GM18520 (cell line): ENCODE measurements around the gene ATP5IF1.

Source experiments
- ATAC-seq: cut with Tn5 transposase; IDR thresholded peaks from one replicate; pipeline ENCODE4 v1.9.1; 2021; ENCODE audit not compliant: unreplicated experiment

ATP5IF1 gene

GRCh38 chr1:28264897-28265296 lies 29.0 kb downstream of the ATP5IF1 start:
- ATAC-seq = no peak

- ATAC-seq = no peak
These were observed 29.7 kb downstream of the ATP5IF1 start for GRCh38 chr1:28265577-28265976.

- ATAC-seq = no peak
These were observed 31.0 kb downstream of the ATP5IF1 start for GRCh38 chr1:28266920-28267322.

GRCh38 chr1:28267633-28268032 lies 31.7 kb downstream of the ATP5IF1 start:
- no peak for ATAC-seq

- ATAC-seq = no peak
These were observed 33.6 kb downstream of the ATP5IF1 start for GRCh38 chr1:28269529-28269928.

GRCh38 chr1:28272215-28272852 lies 36.4 kb downstream of the ATP5IF1 start:
- no peak for ATAC-seq

- no peak for ATAC-seq
These were observed 37.4 kb downstream of the ATP5IF1 start for GRCh38 chr1:28273216-28273860.

GRCh38 chr1:28278763-28279162 lies 42.8 kb downstream of the ATP5IF1 start:
- no peak for ATAC-seq

GRCh38 chr1:28279721-28280120 lies 43.8 kb downstream of the ATP5IF1 start:
- no peak for ATAC-seq

- no peak for ATAC-seq
These were observed 44.6 kb downstream of the ATP5IF1 start for GRCh38 chr1:28280501-28280900.

- no peak for ATAC-seq
These were observed 45.1 kb downstream of the ATP5IF1 start for GRCh38 chr1:28280977-28281381.

GRCh38 chr1:28281608-28282425 lies 45.9 kb downstream of the ATP5IF1 start:
- no peak for ATAC-seq

GRCh38 chr1:28282426-28283407 lies 46.8 kb downstream of the ATP5IF1 start:
- no peak for ATAC-seq

- no peak for ATAC-seq
These were observed 50.2 kb downstream of the ATP5IF1 start for GRCh38 chr1:28286111-28286510.
